WTC11 (cell line): Measurements from ENCODE around the gene USP47. TPM values are rescaled to one million over a fixed set of nuclear protein-coding genes. Genes with fewer than 3 reads are reported as not detected.

ENCODE experiments used
- ATAC-seq: fragments of 200-7000 bp; cut with Tn5 transposase; 2 replicates; pipeline ENCODE4 v1.10.0; 2021; ENCODE audit warnings: mild to moderate bottlenecking, moderate library complexity
- CTCF ChIA-PET: fragments of 300-600 bp; sonication (Branson Sonifier 250); formaldehyde crosslinking; loops from one replicate; lab custom pipeline; 2021; ENCODE audit warnings: antibody characterized with exemption; lab: Charles Lee
- POLR2A ChIA-PET: fragments of 350-600 bp; sonication (Branson Sonifier 250); formaldehyde crosslinking; loops from one replicate; lab custom pipeline; 2021; ENCODE audit warnings: antibody characterized with exemption; lab: Charles Lee
- DNase-seq: peaks from one replicate; pipeline ENCODE4 v3.0.0; 2021; ENCODE audit warnings: low spot score
- H3K27ac Mint-ChIP-seq: 2 replicates; pipeline ENCODE4 v1.8.0; 2021; ENCODE audit warnings: mixed read lengths
- H3K27me3 Mint-ChIP-seq: 2 replicates; pipeline ENCODE4 v1.8.0; 2021; ENCODE audit warnings: low read depth, mild to moderate bottlenecking, moderate library complexity, mixed read lengths
- H3K36me3 Mint-ChIP-seq: 2 replicates; pipeline ENCODE4 v1.8.0; 2021; ENCODE audit warnings: mixed read lengths
- H3K4me1 Mint-ChIP-seq: 2 replicates; pipeline ENCODE4 v1.8.0; 2022; ENCODE audit warnings: mixed read lengths
- H3K4me3 Mint-ChIP-seq: 2 replicates; pipeline ENCODE4 v1.8.0; 2021; ENCODE audit warnings: mild to moderate bottlenecking, moderate library complexity, mixed read lengths
- H3K9me3 Mint-ChIP-seq: 2 replicates; pipeline ENCODE4 v1.8.0; 2021; ENCODE audit warnings: mixed read lengths
- ATF1 ChIP-seq: sonication (generic); formaldehyde crosslinking; IDR thresholded peaks from 2 replicates; pipeline ENCODE4 v1.8.1; 2023; ENCODE audit warnings: mild to moderate bottlenecking, moderate library complexity, missing genetic modification reagents
- CREB1 ChIP-seq: sonication (generic); formaldehyde crosslinking; IDR thresholded peaks from 2 replicates; pipeline ENCODE4 v1.8.0; 2023; ENCODE audit warnings: mild to moderate bottlenecking, missing genetic modification reagents
- ERG ChIP-seq: fragments of 250-450 bp; sonication (Bioruptor Pico); IDR thresholded peaks from 2 replicates; pipeline ENCODE4 v1.8.0; 2021; ENCODE audit warnings: mild to moderate bottlenecking
- FOXP1 ChIP-seq: sonication (generic); formaldehyde crosslinking; IDR thresholded peaks from 2 replicates; pipeline ENCODE4 v1.8.0; 2022; ENCODE audit warnings: missing genetic modification reagents, mild to moderate bottlenecking, moderate library complexity, borderline replicate concordance
- FOXP4 ChIP-seq: sonication (generic); formaldehyde crosslinking; IDR thresholded peaks from 2 replicates; pipeline ENCODE4 v1.8.0; 2022; ENCODE audit warnings: mild to moderate bottlenecking, missing genetic modification reagents
- IRF2 ChIP-seq: sonication (generic); formaldehyde crosslinking; IDR thresholded peaks from 2 replicates; pipeline ENCODE4 v1.8.0; 2022; ENCODE audit warnings: low read depth, missing genetic modification reagents, borderline replicate concordance
- JAZF1 ChIP-seq: fragments of 250-450 bp; sonication (Bioruptor Pico); IDR thresholded peaks from 2 replicates; pipeline ENCODE4 v1.9.0; 2021; ENCODE audit warnings: moderate library complexity, mild to moderate bottlenecking, inconsistent platforms
- JUN ChIP-seq: sonication (generic); formaldehyde crosslinking; IDR thresholded peaks from 2 replicates; pipeline ENCODE4 v1.8.0; 2023; ENCODE audit warnings: mild to moderate bottlenecking, missing genetic modification reagents
- NFE2L1 ChIP-seq: sonication (generic); formaldehyde crosslinking; IDR thresholded peaks from 2 replicates; pipeline ENCODE4 v1.8.1; 2023; ENCODE audit warnings: missing genetic modification reagents
- NFYB ChIP-seq: sonication (generic); formaldehyde crosslinking; conservative IDR thresholded peaks from 2 replicates; pipeline ENCODE4 v1.8.0; 2022; ENCODE audit warnings: low read depth, missing genetic modification reagents
- NR1H2 ChIP-seq: sonication (generic); formaldehyde crosslinking; IDR thresholded peaks from 2 replicates; pipeline ENCODE4 v1.9.0; 2021; ENCODE audit warnings: mild to moderate bottlenecking, moderate library complexity, missing genetic modification reagents
- SOX15 ChIP-seq: fragments of 250-450 bp; sonication (Bioruptor Pico); IDR thresholded peaks from 2 replicates; pipeline ENCODE4 v1.9.0; 2021; ENCODE audit warnings: mild to moderate bottlenecking
- ZNF121 ChIP-seq: sonication (generic); formaldehyde crosslinking; IDR thresholded peaks from 2 replicates; pipeline ENCODE4 v1.8.0; 2023; ENCODE audit warnings: missing genetic modification reagents
- ZNF232 ChIP-seq: sonication (generic); formaldehyde crosslinking; IDR thresholded peaks from 2 replicates; pipeline ENCODE4 v1.8.0; 2022; ENCODE audit warnings: mild to moderate bottlenecking, missing genetic modification reagents
- ZNF317 ChIP-seq: sonication (generic); formaldehyde crosslinking; IDR thresholded peaks from 2 replicates; pipeline ENCODE4 v1.8.1; 2023; ENCODE audit warnings: low read depth, mild to moderate bottlenecking, moderate library complexity, missing genetic modification reagents, borderline replicate concordance
- ZSCAN18 ChIP-seq: fragments of 250-450 bp; sonication (Bioruptor Pico); IDR thresholded peaks from 2 replicates; pipeline ENCODE4 v2.1.2; 2022; ENCODE audit warnings: mild to moderate bottlenecking, moderate library complexity
- total RNA-seq: library from RNA; stranded (reverse); gene quantifications from 3 replicates; pipeline ENCODE4 v1.2.3, GENCODE V29; 2021
- TF ChIP-seq, protein P1 (sequence below): sonication (generic); formaldehyde crosslinking; IDR thresholded peaks from 2 replicates; pipeline ENCODE4 v1.8.1; 2023; ENCODE audit warnings: mild to moderate bottlenecking, missing genetic modification reagents
- TF ChIP-seq, protein P2 (sequence below): sonication (generic); formaldehyde crosslinking; IDR thresholded peaks from 2 replicates; pipeline ENCODE4 v1.8.0; 2023; ENCODE audit warnings: missing genetic modification reagents, mild to moderate bottlenecking, borderline replicate concordance
- TF ChIP-seq, protein P3 (sequence below): sonication (generic); formaldehyde crosslinking; IDR thresholded peaks from 2 replicates; pipeline ENCODE4 v1.8.0; 2023; ENCODE audit warnings: missing genetic modification reagents

USP47 gene
- total RNA-seq, 1 experiment from 2014 or later, result 19.7 TPM

- no peak for TF ChIP-seq IRF2 (CRISPR knock-in tag)
These were observed 2.1 kb upstream of the USP47 start (continued) for GRCh38 chr11:11839718-11840117.

DNA sequence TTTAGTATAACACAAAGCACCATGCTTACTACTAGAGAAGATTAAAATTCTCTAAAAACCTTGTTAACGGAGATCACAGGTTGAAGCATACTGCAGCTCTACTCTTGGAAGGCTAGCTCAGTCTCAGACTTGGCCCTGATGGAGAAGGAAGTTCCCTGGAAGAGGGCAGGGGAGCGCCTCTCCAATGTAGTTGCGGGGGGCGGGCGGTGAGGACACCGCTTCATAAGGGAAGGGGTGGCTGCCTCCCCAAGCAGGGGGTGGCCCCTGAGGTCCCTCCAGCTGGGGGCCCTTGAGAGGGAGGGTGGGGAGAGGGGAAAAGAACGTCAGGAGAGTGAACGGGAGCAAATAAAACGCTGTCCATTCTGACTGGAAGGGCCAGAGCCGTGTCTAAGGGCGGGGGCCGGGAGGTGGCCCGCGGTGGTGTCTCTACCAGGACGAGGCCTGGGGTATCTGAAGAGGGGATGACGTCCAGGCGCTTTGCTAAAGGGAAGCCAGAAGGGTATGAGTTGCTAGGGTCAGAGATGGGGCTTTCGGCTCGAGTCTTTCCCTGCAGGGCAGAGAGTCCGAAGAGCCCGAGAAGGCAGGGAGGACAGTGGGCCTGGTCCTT is 553 bp upstream of the USP47 start:
- no peaks in the 10 kb centered on the region for H3K9me3 Mint-ChIP-seq
- CTCF ChIA-PET, result interaction anchor here (0.7 to 1.6 kb wide), 9 partner anchors 8 to 857 kb away, joined by 3 to 4 read pairs (median 3); no protein-coding TSS in a partner anchor
- peak; percentile 23 for ATAC-seq
- H3K27ac Mint-ChIP-seq, result peak overlapping the region; percentile 93
- H3K4me1 Mint-ChIP-seq, result no peaks in the 10 kb centered on the region
- no peaks in the 10 kb centered on the region for H3K36me3 Mint-ChIP-seq
- no peak overlapping the region for H3K4me3 Mint-ChIP-seq
- 0 out of 2 replicates have a peak, but pooled peaks cover 2% of the 10 kb centered on the region for H3K27me3 Mint-ChIP-seq
- TF ChIP-seq SOX15 (no peak), IRF2 (CRISPR knock-in tag) (no peak), ZSCAN18 (CRISPR knock-in tag) (no peak), NFYB (CRISPR knock-in tag) (no peak), CREB1 (no peak; the same call in 1 of the 2 replicates), JAZF1 (CRISPR knock-in tag) (no peak), NFE2L1 (CRISPR knock-in tag) (no peak), JUN (no peak), ZNF232 (CRISPR knock-in tag) (no peak), ZNF121 (CRISPR knock-in tag) (no peak), ATF1 (CRISPR knock-in tag) (no peak), FOXP1 (CRISPR knock-in tag) (no peak), ZNF317 (CRISPR knock-in tag) (no peak), FOXP4 (no peak; the same call in 1 of the 2 replicates), ERG (CRISPR knock-in tag) (no peak), NR1H2 (CRISPR knock-in tag) (no peak)
- TF ChIP-seq, protein P1, sequence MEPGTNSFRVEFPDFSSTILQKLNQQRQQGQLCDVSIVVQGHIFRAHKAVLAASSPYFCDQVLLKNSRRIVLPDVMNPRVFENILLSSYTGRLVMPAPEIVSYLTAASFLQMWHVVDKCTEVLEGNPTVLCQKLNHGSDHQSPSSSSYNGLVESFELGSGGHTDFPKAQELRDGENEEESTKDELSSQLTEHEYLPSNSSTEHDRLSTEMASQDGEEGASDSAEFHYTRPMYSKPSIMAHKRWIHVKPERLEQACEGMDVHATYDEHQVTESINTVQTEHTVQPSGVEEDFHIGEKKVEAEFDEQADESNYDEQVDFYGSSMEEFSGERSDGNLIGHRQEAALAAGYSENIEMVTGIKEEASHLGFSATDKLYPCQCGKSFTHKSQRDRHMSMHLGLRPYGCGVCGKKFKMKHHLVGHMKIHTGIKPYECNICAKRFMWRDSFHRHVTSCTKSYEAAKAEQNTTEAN (CRISPR knock-in tag), result no peak
- TF ChIP-seq, protein P2, sequence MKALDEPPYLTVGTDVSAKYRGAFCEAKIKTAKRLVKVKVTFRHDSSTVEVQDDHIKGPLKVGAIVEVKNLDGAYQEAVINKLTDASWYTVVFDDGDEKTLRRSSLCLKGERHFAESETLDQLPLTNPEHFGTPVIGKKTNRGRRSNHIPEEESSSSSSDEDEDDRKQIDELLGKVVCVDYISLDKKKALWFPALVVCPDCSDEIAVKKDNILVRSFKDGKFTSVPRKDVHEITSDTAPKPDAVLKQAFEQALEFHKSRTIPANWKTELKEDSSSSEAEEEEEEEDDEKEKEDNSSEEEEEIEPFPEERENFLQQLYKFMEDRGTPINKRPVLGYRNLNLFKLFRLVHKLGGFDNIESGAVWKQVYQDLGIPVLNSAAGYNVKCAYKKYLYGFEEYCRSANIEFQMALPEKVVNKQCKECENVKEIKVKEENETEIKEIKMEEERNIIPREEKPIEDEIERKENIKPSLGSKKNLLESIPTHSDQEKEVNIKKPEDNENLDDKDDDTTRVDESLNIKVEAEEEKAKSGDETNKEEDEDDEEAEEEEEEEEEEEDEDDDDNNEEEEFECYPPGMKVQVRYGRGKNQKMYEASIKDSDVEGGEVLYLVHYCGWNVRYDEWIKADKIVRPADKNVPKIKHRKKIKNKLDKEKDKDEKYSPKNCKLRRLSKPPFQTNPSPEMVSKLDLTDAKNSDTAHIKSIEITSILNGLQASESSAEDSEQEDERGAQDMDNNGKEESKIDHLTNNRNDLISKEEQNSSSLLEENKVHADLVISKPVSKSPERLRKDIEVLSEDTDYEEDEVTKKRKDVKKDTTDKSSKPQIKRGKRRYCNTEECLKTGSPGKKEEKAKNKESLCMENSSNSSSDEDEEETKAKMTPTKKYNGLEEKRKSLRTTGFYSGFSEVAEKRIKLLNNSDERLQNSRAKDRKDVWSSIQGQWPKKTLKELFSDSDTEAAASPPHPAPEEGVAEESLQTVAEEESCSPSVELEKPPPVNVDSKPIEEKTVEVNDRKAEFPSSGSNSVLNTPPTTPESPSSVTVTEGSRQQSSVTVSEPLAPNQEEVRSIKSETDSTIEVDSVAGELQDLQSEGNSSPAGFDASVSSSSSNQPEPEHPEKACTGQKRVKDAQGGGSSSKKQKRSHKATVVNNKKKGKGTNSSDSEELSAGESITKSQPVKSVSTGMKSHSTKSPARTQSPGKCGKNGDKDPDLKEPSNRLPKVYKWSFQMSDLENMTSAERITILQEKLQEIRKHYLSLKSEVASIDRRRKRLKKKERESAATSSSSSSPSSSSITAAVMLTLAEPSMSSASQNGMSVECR, result no peak
- TF ChIP-seq, protein P3, sequence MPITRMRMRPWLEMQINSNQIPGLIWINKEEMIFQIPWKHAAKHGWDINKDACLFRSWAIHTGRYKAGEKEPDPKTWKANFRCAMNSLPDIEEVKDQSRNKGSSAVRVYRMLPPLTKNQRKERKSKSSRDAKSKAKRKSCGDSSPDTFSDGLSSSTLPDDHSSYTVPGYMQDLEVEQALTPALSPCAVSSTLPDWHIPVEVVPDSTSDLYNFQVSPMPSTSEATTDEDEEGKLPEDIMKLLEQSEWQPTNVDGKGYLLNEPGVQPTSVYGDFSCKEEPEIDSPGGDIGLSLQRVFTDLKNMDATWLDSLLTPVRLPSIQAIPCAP (CRISPR knock-in tag), result no peak; the same call in 1 of the 2 replicates
- DNase-seq, result peak; percentile 34
- POLR2A ChIA-PET, result interaction anchor here (1.2 kb wide), 2 partner anchors 14 to 42 kb away, joined by 3 read pairs; no protein-coding TSS in a partner anchor
